Right kidney (tissue), 1 donor: Measurements from ENCODE around the gene SOCS3.

Experiments
- DNase-seq: peaks from one replicate; pipeline ENCODE4 v3.0.0-alpha.2; 2016

The SOCS3 gene

DNA sequence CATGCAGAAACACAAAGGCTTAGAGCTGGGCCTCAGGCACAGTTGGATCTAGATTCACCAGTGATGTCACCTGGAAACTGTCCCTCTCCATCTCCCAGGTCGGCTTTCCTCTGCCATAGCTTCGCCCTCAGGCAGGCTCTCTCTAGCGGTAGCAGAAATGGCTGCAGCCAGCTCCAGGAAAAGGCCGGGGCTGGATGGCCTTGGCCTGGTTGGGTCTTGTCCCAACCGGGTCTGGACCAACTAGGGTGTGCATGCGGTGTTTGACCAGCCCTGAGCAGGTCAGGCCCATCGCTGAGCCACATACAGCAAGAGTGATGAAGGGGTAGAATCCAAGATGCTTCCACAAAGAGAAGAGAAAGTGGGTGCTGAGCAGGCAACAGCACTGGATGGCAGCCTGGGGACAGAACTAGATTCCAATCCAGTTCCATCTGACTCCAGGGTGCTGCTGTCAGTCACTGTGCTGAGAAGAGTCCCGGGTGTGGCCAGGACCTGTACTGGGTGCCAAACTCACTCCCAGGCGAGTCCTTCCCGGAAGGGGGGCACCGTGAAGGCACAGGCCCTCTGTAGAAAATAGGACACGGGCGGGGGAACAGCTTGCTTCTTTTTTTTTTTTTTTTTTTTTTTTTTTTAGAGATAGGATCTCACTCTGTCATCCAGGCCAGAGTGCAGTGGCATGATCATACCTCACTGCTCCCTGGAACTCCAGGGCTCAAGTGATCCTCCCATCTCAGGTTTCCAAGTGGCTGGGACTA, 51.8 kb downstream of the SOCS3 start:
- no peak for DNase-seq

DNA sequence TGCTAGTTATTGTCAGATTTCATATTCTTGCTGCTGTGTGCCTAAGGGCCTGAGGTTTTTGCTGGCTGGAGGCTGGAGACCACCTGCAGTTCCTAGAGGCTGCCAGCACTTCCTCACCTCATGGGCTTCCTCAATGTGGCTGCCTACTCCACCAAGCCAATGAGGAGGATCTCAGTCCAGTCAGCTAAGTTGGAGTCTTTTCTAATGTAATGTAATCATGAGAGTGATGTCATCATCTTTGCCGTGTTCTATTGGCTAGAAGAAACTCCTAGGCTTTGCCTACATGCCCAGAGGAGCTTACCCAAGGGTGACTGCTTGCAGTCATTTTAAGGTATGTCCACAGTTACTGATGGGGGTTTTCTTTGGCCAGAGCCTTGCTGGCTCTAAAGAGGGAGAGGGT, 53.0 kb downstream of the SOCS3 start:
- DNase-seq, result no peak
